ENCODE measurements around the gene CYBC1.

GRCh38 chr17:82441691-82442487 lies 8.7 kb downstream of the CYBC1 start:
- no peak for TF ChIP-seq CTCF (IDR thresholded peaks at IDR 0.05; ENCODE audit: poor library complexity)
- no peak for TF ChIP-seq EZH2 (IDR thresholded peaks at IDR 0.05; ENCODE audit: borderline replicate concordance)
- TF ChIP-seq EZH2phosphoT487 (IDR thresholded peaks at IDR 0.05; ENCODE audit: low read depth, severe bottlenecking, unreplicated experiment) = no peak

All from hepatocyte (in vitro differentiated cells).